Nucleus accumbens (tissue), 56 donors: Measurements from ENCODE around the gene CPSF3.
A peak's percentile ranks its signal among the peaks of the same experiment; 100 is the strongest.

Experiments
- DNase-seq, 56 donors: peaks; one replicate each; lab custom pipeline; 2025; lab: John Stamatoyannopoulos, UW

CPSF3 gene

GRCh38 chr2:9423100-9423921, at the start of gene CPSF3, which contains the start of gene ITGB1BP1:
CPSF3 (plus strand) TSS chr2:9423654; CDS start chr2:9423774, 120 bp downstream.
ITGB1BP1 (minus strand) TSS chr2:9423528; CDS start chr2:9418697, 4,831 bp downstream.
- peak; percentile 21 to 98 (median 95) for DNase-seq

DNA sequence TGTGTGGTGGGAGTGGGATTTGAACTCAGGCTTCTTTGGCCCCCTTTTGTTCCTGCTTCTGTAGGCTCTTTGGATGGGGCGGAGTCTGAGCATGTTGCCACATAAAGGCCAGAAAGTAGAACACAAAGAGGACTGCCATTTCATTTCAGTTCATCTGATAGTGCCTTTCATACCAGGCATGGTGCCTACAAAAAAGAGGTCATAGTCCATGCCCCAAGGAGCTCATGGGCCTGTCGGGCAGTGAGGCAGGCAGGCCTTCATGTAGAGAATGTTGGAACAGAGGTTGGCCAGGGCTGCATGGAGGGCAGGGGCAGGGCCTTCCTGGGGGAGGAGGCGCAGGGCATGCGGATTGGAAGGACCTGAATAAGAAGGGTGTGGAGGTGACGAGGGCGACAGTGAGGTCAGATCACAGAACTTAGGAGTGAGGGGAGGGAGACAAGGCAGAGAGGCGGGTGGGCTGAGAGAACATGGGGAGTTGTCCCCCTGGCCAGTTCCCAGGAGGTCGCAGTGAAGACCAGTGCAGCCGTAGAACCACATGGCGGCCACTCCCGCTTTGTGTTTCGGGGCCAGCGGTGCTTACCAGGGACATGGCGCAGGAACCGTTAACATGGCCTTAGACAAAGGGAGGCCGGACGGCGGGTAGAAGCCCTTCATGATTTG, 49.3 kb upstream of the CPSF3 start:
- DNase-seq = no peak

- no peak for DNase-seq
These were observed 47.5 kb upstream of the CPSF3 start for GRCh38 chr2:9375857-9376428.

DNA sequence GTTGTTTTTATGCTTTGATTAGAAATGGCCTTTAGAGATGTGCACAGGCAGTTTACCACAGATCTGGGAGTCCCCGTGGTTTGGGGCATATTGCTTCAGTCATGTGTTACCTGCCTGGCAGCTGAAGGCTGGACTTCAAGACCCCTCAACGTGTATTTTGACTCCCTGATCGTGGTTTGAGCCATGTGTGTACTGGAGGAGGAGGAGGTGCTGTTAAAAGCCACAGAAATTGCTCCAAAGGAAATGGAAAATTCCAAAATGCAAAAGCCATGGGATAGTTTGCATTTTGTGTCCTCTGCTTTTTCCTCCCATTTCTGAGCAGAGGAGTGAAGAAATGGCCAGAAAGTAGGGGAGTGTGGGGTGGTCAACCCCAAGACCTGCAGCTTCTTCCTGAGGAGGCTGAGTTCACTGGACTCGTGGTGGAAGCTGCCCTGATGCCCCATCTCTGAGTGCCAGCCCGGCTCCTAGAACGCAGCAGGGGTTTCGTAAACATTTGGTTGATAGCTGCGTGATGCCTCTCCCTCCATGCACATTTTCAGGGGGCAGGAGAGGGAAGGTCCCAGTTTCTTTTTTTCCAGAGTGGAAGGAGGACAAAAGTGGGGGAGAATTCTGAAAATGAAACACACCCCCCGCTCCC, 45.9 kb upstream of the CPSF3 start:
- no peak for DNase-seq

DNA sequence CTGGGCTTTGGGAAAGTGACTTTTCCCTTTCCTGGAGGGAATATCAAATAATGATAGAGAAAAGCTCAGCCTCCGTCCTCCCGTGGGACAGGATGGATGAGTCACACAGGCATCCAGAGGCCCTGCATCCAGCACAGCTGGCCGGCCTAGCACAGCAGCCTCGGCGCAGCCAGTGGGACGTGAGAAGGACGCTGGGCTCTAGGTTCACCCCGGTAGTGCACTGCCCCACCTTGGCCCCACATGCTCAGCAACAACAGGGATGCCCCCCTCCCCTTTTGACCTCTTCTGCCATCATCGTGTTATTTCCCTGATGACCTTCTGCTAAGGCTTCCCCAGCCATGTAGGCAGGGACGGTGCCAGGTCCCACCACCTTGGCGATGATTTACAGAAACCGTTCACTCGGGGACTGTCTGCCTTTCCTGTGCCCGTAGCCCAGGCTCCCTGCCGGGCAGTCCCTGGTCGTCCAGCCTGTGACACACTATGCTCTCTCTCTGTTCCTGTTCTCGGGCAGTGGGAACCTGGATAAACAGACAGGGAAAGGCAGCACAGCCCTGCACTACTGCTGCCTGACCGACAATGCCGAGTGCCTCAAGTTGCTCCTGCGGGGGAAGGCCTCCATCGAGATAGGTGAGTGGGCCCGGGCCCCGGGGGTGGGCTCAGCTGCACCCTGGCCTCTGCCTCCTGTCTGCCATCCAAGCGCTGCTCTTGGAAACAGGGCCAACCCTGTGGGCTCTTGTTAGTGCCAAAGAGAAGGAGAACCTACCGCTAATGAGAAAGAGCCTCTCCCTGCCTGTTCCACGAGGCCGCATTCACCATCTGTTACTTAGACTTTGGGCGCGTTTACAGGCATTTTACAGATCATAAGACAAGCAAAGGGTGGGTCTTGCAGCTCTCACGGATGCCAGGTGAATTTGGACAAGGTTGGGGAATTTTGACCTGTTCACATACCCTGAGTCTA, 44.7 kb upstream of the CPSF3 start:
- DNase-seq = no peak

GRCh38 chr2:9379391-9379755, 44.1 kb upstream of the CPSF3 start:
- DNase-seq = no peak

DNA sequence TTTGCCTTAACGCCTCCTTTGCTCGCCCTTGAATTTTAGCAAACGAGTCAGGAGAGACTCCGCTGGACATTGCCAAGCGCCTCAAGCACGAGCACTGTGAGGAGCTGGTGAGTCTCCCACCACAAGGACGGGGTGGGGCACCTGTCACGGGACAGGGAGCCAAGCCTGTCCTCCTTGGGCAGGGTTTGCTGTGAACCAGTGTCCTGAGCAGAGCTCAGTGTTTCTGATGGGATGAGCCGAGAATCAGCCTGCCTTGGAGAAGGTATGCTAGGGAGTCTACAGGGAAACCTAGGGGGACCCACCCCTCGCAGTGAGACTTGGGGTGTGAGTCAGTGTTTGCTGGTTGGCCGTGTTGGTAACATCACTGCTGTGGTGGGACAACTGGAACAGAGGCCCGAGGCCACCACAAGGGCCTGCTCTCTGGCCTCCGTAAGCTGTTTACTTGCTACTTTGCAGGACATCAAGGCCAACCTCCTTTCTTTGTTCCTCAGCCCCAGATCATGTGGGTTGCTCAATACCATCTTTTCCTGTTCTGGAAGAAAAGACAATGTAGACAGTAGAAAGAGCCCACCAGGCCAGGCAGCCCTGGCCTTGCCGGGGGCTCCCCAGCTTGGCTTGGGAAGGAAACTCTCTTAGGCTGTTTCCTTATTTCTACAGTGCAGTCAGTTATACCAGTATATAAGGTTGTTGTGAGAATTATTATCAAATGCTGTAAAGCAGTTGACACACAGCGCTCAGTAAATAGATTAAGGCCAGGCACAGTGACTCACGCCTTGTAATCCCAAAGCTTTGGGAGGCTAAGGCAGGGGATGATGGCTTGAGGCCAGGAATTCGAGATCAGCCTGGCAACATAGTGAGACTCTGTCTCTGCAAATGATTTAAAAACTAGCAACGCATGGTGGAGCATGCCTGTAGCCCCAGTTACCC, 42.5 kb upstream of the CPSF3 start:
- peak in 2 of 56 donors; percentile 11 to 31 for DNase-seq

DNA sequence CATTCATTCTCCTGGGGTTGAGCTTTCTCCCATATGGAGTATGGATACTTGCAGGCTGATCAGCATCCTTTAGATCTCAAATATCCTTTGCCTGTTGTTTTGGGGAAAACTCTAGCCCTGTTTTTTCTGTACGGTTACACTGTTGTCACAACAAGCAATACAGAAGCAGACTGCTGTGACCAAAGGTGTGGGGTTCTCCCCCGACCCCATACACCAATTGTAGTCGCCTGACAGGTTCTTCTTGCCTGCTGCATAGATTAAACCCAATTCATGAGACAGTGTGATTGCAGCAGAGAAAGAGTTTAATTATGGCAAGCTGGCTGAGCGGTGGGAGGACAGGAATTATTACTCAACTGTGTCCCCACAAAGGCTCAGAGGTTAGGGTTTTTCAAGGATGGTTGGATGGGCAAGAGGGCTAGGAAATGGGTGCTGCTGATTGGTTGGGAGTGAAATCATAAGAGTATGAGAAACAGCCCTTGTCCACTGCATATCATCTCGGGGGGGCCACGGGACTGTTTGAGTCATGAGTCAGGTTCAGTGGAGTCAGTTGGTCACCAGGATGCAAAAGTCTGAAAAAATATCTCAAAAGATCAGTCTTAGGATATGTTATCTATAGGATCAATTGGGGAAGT, 40.7 kb upstream of the CPSF3 start:
- no peak for DNase-seq

GRCh38 chr2:9384521-9384920, 38.9 kb upstream of the CPSF3 start:
- DNase-seq = no peak

DNA sequence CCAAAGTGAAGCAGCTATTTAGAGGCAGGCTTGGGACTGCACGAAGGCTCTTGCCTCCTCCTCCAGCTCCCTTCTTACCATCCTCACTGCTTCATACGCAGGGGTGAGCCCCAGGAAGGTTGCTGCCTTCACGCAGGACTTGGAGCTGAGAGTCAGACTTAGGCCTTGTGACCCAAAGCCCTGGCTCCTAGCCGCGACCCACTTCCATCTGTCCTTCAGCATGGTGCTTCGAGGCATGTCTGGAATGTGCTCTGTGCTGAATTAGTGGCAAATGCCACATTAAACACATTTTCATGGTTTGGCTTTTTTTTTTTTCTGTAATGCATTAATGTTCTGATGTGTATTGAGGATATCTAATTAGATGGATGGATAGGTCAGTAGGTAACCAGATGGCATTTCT, 37.6 kb upstream of the CPSF3 start:
- no peak for DNase-seq

DNA sequence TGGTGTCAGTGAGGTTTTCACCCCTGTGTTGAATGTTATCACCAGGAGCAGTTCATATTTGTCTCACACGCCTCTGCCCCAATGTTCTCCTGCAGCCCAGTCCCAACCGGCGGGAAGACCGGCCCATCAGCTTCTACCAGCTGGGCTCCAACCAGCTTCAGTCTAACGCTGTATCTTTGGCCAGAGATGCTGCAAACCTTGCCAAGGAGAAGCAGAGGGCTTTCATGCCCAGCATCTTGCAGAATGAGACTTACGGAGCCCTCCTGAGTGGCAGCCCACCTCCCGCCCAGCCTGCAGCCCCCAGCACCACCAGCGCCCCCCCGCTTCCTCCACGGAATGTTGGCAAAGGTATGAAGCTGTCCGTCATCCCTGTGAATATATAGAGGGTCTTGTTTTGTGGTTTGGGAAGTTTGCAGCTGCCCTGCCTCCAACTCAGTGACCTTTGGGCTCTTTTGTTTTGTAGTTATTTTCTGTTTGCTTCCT, 35.2 kb upstream of the CPSF3 start:
- DNase-seq = no peak

DNA sequence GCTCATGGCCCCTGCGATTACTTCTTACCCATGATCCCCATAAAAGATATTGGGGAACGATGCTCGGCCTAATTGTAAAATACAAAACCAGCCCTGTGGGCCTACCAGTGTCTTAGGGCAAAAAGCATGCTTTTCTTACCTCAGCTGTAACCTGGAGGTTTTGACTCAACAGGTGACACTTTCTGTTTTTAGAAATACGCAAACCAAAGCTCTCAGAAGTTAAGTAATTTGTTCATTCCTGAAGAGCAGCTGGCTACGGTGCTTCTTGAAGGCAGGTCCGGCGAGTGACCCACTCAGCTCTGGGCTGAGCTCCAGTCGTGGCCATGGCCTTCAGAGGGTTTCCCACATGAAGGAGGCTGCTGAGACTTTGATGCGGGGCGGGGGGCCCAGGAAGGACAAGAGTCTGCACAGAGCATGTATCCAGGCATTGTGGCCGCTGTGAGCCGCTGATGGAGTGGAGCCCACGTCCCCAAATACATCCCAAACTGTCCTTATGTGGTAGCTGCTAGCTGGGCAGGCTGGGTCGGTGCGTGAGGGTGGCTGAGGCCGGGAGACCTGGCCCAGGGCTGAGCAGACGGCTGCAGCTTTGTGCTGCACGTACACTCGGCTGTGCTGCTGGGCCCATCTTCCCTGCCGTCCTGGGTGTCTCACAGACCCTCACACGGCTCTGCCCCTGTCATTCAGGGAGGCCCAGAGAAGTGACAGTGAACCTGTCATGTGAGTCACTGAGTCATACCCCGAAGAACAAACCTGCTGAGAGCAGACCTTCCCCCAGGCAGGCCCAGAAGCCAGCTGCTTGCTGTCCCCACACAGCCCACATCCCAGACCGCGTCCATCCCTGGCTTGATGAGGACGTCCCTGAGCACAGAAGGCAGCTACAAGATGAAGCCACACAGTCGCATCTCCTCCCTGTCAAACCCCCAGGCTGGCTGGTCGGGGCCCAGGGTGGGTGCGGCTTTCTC, 34.2 kb upstream of the CPSF3 start:
- peak in 1 of 56 donors; percentile 22 for DNase-seq

DNA sequence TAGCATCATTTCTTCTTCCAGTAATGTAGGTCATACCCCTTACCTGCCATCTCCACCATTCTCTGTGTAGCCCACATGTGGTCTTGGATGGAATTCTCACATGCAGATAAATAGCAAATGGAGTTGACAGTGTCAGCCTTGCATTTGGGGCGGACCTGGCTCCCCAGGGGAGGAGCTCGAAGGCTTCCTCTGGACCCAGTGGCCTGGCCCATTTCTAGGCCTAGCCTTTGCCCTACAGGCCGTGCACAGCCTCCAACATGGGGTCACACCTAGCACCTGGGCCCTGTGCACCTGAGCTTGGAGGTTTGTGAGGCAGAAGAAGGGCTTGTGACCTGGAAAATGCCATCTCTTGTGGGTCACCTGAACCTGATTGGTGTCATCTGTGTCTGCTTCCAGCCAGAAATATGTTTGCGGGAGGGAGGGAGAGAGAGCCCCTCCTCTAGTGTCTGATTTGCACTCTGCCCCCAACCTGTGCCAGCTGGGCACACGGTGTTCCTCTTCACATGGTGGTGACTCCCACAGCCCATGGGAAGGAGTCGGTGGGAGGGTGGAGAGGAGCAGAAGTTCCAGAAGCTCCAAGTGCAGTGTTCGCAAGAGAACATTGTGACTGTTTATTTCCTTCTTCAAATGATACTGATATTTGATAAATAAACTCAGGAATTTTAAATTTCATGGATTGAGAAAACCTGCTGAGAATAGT, 33.2 kb upstream of the CPSF3 start:
- peak in 3 of 56 donors; percentile 16 to 33 (median 18) for DNase-seq

- no peak for DNase-seq
These were observed 32.5 kb upstream of the CPSF3 start for GRCh38 chr2:9390991-9391390.

GRCh38 chr2:9391961-9392720, 31.3 kb upstream of the CPSF3 start:
- no peak for DNase-seq
